Endodermal cell (in vitro differentiated cells): ENCODE data around the gene TSEN34. TPM values are rescaled to one million over a fixed set of nuclear protein-coding genes. Genes with fewer than 3 reads are reported as not detected.
A peak's percentile ranks its signal among the peaks of the same experiment; 100 is the strongest.

Source experiments
- DNase-seq: peaks from one replicate; pipeline ENCODE4 v3.0.0-alpha.2; 2017
- H3K27ac ChIP-seq: 2 replicates; pipeline ENCODE4 v1.5.1; 2013; ENCODE audit warnings: mild to moderate bottlenecking, low read depth, low read length, moderate library complexity
- H3K27me3 ChIP-seq: 2 replicates; pipeline ENCODE4 v1.6.1; 2013; ENCODE audit warnings: mild to moderate bottlenecking, low read length, moderate library complexity; ENCODE audit not compliant: insufficient read depth, control insufficient read depth, poor library complexity, severe bottlenecking
- H3K36me3 ChIP-seq: 2 replicates; pipeline ENCODE4 v1.7.0; 2013; ENCODE audit warnings: mild to moderate bottlenecking, low read length, moderate library complexity; ENCODE audit not compliant: control insufficient read depth, insufficient read depth
- H3K4me1 ChIP-seq: one replicate; pipeline ENCODE4 v1.7.0; 2013; ENCODE audit warnings: low read length; ENCODE audit not compliant: control insufficient read depth, insufficient read depth
- H3K4me3 ChIP-seq: 2 replicates; pipeline ENCODE4 v1.5.1; 2013; ENCODE audit warnings: mild to moderate bottlenecking, low read length, moderate library complexity
- H3K9ac ChIP-seq: 2 replicates; pipeline ENCODE4 v1.6.1; 2013; ENCODE audit warnings: mild to moderate bottlenecking, low read length, moderate library complexity; ENCODE audit not compliant: poor library complexity, severe bottlenecking; ENCODE audit errors: extremely low read depth
- H3K9me3 ChIP-seq: 2 replicates; pipeline ENCODE4 v1.6.1; 2013; ENCODE audit warnings: mild to moderate bottlenecking, low read length, moderate library complexity; ENCODE audit not compliant: control insufficient read depth
- H3K27ac Mint-ChIP-seq: 2 replicates; pipeline ENCODE4 v1.8.0; 2020; ENCODE audit warnings: mixed read lengths
- H3K27me3 Mint-ChIP-seq: 2 replicates; pipeline ENCODE4 v1.8.0; 2021; ENCODE audit warnings: mild to moderate bottlenecking, mixed read lengths; ENCODE audit not compliant: insufficient read depth
- H3K36me3 Mint-ChIP-seq: 2 replicates; pipeline ENCODE4 v1.8.0; 2020; ENCODE audit warnings: low read depth, mixed read lengths
- H3K4me1 Mint-ChIP-seq: 2 replicates; pipeline ENCODE4 v1.8.0; 2020; ENCODE audit warnings: mixed read lengths
- H3K4me3 Mint-ChIP-seq: 2 replicates; pipeline ENCODE4 v1.8.0; 2020; ENCODE audit warnings: mild to moderate bottlenecking, moderate library complexity, mixed read lengths
- H3K9me3 Mint-ChIP-seq: 2 replicates; pipeline ENCODE4 v1.8.0; 2020; ENCODE audit warnings: mild to moderate bottlenecking, mixed read lengths
- WGBS, 2 experiments: methylation state at CpG; one replicate each; pipeline versions ENCODE4 v1.1.5 to v1.1.7; 2013; ENCODE audit warnings: missing lambda C conversion rate in 2 of 2, mixed read lengths in 1 of 2; ENCODE audit not compliant: insufficient coverage in 1 of 2, insufficient read length in 1 of 2; 5-methylcytosine and 5-hydroxymethylcytosine counted together
- total RNA-seq, 2 donors: library from RNA; stranded (reverse); fragmentation: NEBNext Ultra II Directional in 1 of 2; extraction: Animal tissue kit (Norgen Biotek cat#: 25700) in 1 of 2; gene quantifications; 2 replicates in 1 of 2; 3 replicates in 1 of 2; pipeline ENCODE4 v1.2.1, GENCODE V29; 2021
- TF ChIP-seq, protein P1 (sequence below): fragments of 200-600 bp; sonication (generic); conservative IDR thresholded peaks from 2 replicates; pipeline ENCODE4 v1.5.0; 2021; ENCODE audit warnings: antibody characterized with exemption, mild to moderate bottlenecking

The TSEN34 gene
- total RNA-seq, 2 donors from 2014 or later = 26.0 to 27.5 TPM

GRCh38 chr19:54164369-54165068, 26.6 kb upstream of the TSEN34 start:
- Mint-ChIP-seq H3K4me3 (peak overlapping the region; percentile 56), H3K27me3 (peaks cover 28% of the 10 kb centered on the region), H3K36me3 (peaks cover 2% of the 10 kb centered on the region), H3K27ac (no peak overlapping the region), H3K9me3 (peaks cover 3% of the 10 kb centered on the region), H3K4me1 (peaks cover 7% of the 10 kb centered on the region)
- no peak overlapping the region for H3K4me3 ChIP-seq
- H3K27me3 ChIP-seq = no peaks in the 10 kb centered on the region
- H3K4me1 ChIP-seq = no peaks in the 10 kb centered on the region
- TF ChIP-seq, protein P1, sequence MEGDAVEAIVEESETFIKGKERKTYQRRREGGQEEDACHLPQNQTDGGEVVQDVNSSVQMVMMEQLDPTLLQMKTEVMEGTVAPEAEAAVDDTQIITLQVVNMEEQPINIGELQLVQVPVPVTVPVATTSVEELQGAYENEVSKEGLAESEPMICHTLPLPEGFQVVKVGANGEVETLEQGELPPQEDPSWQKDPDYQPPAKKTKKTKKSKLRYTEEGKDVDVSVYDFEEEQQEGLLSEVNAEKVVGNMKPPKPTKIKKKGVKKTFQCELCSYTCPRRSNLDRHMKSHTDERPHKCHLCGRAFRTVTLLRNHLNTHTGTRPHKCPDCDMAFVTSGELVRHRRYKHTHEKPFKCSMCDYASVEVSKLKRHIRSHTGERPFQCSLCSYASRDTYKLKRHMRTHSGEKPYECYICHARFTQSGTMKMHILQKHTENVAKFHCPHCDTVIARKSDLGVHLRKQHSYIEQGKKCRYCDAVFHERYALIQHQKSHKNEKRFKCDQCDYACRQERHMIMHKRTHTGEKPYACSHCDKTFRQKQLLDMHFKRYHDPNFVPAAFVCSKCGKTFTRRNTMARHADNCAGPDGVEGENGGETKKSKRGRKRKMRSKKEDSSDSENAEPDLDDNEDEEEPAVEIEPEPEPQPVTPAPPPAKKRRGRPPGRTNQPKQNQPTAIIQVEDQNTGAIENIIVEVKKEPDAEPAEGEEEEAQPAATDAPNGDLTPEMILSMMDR = no peak
- no peak overlapping the region for H3K27ac ChIP-seq
- H3K36me3 ChIP-seq = no peaks in the 10 kb centered on the region
- H3K9ac ChIP-seq = no peak overlapping the region
- no peaks in the 10 kb centered on the region for H3K9me3 ChIP-seq
- WGBS, 2 experiments = 50 to 58% methylated on average over 28 to 37 of the region's 37 CpGs
- DNase-seq = peak; percentile 99

GRCh38 chr19:54165222-54165621, 25.9 kb upstream of the TSEN34 start:
- peaks cover 2% of the 10 kb centered on the region for H3K36me3 Mint-ChIP-seq
- Histone ChIP-seq H3K9ac (no peak overlapping the region), H3K27ac (no peak overlapping the region), H3K4me3 (no peak overlapping the region), H3K4me1 (no peaks in the 10 kb centered on the region), H3K36me3 (no peaks in the 10 kb centered on the region), H3K9me3 (no peaks in the 10 kb centered on the region), H3K27me3 (no peaks in the 10 kb centered on the region)
- no peak for DNase-seq
- WGBS, 2 experiments = 93% methylated on average over 22 to 25 of the region's 25 CpGs
- H3K4me3 Mint-ChIP-seq = no peak overlapping the region
- TF ChIP-seq, protein P1 = no peak
- H3K27me3 Mint-ChIP-seq = peaks cover 28% of the 10 kb centered on the region
- peaks cover 7% of the 10 kb centered on the region for H3K4me1 Mint-ChIP-seq
- peaks cover 3% of the 10 kb centered on the region for H3K9me3 Mint-ChIP-seq
- no peak overlapping the region for H3K27ac Mint-ChIP-seq

DNA sequence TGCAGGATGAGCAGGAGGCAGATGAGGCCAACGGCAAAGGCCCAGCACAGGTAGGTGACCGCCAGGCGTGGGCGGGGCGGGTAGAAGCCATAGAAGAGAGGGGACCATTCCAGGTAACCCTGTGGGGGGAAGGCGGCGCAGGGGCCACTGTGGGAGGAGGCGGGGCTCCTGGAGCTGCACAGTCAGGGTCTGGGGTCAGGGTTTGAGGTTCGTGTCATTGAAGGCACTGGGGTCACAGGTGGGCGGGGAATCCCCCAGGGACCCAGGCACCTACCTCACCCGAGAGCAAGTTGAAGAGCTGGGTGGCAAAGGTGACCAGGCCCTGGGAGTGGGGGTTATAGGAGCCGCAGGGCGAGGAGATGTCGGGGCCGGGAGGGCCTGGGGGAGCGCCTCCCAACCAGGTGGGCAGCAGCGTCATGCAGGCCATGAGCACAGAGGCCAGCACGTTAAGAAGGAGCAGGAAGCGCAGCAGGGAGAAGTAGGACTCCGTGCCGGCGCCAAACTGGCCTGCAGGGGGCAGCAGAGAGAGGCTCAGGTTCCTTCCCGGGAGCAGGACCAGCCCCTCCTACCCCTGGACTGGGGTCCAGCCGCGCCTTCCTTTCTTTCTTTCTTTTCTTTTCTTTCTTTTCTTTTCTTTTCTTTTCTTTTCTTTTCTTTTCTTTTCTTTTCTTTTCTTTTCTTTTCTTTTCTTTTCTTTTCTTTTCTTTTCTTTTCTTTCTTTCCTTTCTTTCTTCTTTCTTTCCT, 22.8 kb upstream of the TSEN34 start:
- Histone ChIP-seq H3K36me3 (no peaks in the 10 kb centered on the region), H3K4me3 (no peak overlapping the region), H3K9me3 (no peaks in the 10 kb centered on the region), H3K27ac (no peak overlapping the region), H3K27me3 (no peaks in the 10 kb centered on the region), H3K9ac (no peak overlapping the region), H3K4me1 (no peaks in the 10 kb centered on the region)
- TF ChIP-seq, protein P1 = peak; percentile 87
- H3K4me1 Mint-ChIP-seq = no peaks in the 10 kb centered on the region
- WGBS, 2 experiments = 9 to 38% methylated on average over 14 to 25 of the region's 25 CpGs
- no peaks in the 10 kb centered on the region for H3K36me3 Mint-ChIP-seq
- no peak overlapping the region for H3K27ac Mint-ChIP-seq
- H3K27me3 Mint-ChIP-seq = peaks cover 17% of the 10 kb centered on the region
- no peak overlapping the region for H3K4me3 Mint-ChIP-seq
- peaks cover 3% of the 10 kb centered on the region for H3K9me3 Mint-ChIP-seq
- peak; percentile 99 for DNase-seq
